ENCODE results near the gene UBE2M.

Gene UBE2M

DNA sequence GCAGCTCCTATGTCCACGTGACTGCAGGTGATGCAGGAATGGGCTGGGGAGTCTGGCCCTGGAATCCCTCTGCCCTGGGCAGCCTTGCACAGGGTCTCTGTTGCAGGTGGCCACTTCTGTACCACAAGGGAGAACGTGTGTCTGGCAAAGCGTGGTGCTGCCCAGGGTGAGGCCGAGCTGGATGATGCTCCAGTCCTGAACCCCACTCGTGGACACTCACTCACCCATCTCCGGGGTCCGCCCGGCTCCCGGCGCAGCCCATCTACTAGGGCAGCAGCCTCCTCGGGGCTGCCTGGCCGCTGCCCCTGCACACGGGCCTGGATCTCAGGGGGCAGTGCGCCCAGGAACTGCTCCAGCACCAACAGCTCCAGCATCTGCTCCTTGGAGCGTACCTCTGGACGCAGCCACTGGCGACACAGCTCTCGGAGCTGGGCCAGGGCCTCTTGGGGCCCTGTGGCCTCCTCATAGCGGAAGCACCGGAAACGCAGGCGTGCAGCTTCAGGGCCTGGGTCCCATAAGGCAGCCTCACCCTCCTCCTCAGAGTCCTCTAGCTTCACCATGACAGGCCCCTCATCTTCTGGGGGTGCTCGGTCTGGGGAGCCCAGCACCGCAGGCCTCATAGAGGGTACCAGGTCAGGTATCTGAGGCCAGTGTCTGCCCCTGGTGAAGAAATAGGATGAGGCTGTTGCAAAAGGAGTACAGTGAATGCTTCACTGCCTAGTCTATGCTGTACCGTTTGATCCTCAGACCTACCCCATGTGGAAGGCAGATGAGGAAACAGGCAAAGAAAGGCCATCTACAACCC, 12.6 kb upstream of the UBE2M start:
- DNase-seq (ENCODE audit: low read depth): no peak

DNA sequence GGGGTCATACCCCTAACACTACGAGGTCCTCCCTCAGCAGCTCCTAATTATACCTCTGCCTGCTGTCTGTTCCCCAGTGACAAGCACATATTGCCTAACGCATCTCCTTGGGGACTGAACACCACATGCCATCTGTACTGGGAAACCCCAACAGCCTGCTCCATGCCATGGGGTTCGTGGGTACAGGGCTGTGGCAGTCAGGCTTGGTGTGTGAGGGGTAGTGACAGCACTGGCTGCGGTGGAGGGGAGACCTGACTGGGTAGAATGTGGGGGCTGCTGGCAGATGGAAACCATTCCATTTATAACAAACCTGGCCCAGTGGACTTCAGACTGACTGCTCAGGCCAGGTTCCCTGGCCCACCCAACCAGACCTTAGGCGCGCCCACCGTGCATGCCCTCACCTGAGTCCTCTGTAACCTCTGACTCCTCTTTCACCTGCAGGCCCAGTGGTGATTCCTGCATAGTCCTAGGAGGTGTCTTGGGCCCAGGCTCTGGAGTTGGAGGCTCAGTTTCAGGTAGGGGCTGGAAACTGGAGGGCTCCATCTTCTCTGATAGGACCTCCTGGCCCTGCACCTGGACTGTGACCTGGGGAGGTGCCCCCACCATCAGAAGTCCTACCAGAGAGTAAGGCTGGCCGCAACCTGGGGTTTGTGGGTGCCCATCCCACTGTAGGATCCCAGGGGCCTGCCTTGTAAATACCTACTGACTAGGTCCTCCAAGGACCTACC, 11.7 kb upstream of the UBE2M start:
- no peak for DNase-seq (ENCODE audit: low read depth)

DNA sequence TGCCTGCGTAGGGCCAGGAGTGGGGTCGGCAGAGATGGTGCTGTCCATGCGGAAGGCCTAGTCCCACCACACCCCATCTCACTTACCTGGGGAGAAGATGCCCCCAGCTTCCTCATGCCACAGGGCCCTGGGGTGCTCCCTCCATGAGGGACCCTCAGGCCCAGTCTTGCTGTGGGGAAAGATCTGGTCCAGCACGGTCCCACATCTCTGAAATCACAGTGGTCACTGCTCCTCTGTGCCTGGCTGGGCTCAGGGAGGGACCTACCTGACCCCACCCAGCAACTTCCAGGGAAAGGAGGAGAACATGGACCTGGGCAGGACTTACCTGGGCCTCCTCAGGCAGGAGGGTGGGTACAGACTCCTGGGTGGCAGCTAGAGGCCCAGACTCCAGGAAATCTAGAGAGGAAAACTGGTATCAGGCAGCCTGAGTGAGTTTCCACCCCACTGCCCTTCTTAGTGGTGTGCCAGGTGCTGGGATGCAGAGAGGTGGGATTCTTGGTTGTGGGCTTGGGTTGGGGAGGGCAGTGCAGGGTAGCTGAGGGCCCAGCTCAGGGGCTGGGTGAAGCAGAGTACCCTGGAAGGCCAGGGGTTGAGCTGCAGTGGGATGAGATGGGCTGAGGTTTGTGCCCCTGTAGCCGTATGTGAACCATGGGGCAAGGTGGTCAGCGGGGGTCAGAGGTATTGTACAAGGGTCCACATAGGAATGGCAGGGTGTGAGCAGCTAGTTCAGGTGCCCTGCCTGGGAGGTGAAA, 11.0 kb upstream of the UBE2M start:
- no peak for DNase-seq (ENCODE audit: low read depth)

DNA sequence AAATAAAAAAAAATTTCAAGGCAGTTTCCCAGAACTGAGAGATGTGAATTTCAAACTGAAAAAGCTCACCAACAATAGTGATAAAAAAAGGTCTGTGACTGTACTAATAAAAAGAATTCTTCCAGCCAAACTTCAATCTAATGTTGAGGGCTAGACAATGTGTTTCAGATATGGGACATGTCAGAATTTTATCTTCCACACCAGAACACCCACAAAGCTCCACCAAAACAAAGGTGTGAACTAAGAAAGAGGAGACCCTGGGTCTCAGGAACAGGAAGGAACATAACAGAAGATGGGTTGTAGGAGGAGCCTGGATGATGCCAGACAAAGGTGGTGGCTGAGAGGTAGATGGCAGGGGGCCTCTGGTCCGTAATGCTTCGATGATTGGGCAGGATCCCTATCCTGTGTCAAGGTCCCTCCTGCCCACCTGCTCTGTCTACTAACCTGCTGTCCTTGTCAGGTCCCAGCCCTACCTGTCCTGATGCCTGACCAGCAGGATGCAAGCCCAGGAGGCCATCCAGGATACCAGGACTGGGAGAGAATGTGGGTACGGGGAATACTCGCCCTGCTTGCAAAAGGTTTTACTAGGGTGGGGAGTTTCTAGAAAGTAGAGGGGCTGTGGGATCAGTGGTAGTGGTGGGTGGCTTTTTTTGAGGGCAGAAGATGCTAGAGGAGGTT, 10.2 kb upstream of the UBE2M start:
- DNase-seq (ENCODE audit: low read depth): no peak

DNA sequence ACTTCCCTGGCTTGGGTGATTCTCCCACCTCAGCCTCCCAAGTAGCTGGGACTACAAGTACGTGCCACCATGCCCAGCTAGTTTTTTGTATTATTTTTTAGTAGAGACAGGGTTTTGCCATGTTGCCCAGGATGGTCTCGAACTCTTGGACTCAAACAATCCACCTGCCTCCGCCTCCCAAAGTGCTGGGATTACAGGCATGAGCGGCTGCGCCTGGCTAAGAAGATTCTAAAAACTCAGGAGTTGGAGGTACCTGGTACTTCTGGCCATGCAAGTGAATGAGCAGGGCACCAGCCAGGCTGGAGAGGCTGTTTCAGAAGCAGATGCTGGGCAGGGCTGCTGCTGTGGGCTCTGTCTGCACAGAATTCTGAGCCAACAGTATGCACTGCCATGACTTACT, 8.6 kb upstream of the UBE2M start:
- no peak for DNase-seq (ENCODE audit: low read depth)

DNA sequence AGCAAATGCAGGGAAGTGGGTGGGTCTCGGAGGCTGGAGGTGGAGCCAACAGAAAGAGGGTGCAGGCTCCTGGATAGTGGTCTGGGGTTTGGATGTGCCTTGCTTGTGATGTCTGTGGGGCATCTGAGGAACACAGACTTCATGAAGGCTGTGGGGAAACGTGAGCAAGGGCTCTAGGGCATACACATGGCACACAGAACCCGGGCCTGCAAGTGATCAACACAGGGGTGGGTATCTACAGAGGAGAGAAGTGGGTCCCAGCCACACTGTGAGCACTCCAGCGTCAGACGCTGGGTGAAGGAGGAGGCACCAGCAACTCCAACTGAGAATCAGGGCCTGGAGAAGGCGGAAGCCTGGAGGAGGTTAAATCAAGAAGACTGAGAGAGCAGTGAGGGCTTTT, 5.4 kb upstream of the UBE2M start:
- no peak for DNase-seq (ENCODE audit: low read depth)

DNA sequence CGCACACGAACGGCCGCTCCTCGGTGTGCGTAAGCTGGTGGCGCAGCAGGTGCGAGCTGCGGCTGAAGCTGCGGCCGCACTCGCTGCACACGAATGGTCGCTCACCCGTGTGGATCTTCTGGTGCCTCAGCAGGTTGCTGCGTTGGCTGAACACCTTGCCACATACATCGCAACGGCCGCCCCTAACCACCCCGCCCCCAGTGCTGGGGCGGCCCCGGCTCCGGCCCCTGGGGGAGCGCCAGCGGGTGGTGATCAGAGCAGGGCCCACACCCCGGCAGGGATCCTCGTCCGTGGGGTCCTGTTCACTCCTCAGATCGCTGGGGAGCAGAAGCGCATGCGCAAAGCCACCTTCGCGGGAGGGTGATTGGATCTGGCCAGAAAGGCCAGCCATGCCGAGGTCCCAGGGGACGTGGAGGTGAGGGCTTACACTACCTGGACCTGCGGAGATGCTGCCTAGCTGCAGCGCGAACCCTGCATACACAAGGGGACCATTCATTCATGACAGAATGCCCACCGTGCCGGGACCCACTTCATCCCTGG, 4.7 kb upstream of the UBE2M start:
- DNase-seq (ENCODE audit: low read depth): no peak

DNA sequence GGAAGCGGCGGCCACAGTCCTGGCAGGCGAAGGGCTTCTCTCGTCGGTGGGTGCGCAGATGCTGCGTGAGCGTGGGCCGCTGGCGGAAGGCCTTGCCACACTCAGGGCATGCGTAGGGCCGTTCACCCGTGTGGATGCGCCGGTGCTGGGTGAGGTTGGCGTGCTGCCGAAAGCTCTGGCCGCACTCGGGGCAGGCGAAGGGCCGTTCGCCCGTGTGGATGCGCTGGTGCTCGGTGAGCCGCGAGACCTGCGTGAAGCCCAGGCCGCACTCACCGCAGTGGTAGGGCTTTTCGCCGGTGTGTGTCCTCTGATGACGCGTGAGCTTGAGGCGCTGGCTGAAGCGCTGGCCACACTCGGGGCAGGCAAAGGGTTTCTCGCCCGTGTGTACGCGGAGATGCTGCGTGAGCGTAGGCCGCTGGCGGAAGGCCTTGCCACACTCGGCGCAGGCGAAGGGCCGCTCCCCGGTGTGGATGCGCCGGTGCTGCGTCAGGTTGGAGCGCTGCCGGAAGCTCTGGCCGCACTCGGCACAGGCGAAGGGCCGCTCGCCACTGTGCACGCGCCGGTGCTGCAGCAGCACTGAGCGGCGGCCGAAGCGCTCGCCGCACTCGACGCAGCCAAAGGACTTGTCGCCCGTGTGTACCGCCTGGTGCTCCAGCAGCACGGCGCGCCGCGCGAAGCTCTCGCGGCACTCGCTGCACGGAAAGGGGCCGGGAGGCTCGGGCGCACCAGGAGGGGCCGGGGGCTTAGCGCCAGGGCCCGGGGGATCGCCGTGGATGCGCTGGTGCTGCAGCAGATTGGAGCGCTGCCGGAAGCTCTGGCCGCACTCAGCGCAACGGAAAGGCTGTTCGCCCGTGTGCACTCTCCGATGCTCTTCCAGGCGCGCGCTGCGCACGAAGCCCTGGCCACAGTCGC, 4.0 kb upstream of the UBE2M start:
- no peak for DNase-seq (ENCODE audit: low read depth)

DNA sequence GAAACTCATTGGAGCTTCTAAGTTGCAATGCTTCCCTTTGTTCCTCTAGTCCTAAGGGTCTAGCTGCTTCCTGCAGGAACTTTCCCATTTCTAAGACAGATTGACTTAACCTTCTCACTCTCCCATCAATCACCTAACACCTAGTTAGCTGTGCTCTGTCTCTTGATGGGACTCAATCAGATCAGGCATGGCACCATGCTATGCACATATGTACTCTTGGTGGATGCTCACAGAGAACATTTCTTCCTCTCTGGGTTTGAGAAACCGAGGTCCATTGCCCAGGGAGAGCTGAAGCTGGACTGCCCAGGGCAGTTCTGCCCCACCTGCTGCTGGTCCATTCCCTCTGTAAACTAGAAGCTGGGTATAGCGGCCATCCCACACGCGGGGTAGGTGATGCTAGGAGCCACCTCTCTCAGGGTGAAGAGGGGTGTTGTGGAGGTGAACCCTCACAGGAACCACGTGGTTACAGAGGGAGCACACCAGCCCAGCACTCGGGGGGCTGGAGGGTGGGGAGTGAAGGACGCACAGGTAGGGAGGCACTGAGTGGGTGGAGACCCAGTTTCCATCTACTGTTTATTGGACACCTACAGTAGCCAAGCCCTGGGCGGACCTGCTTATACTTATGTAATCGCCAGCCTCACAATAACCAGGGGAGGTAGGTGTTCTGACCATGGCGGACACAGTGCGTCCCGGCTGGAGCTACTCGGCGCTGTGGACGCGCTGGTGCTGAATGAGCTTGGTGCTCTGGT, 3.1 kb upstream of the UBE2M start:
- no peak for DNase-seq (ENCODE audit: low read depth)

DNA sequence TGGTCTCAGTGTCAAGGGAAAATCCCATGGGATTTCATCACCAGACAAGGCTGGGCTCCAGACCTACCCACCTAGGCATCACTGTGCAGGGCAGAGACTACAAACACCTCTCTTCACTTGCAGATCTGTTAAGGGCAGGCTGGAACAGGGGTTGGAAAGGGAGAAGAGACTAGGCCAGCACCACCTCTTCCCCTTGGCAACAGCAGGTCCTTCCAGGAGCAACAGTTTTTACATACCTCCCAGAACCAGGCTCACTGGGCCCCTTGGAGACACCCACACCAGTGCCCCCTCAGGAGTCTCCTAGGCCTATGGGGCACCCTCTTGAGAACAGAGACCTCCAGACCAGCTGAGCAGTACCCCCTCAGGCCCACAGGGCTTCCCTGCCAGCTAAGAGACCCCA, 2.5 kb upstream of the UBE2M start:
- DNase-seq (ENCODE audit: low read depth): no peak

DNA sequence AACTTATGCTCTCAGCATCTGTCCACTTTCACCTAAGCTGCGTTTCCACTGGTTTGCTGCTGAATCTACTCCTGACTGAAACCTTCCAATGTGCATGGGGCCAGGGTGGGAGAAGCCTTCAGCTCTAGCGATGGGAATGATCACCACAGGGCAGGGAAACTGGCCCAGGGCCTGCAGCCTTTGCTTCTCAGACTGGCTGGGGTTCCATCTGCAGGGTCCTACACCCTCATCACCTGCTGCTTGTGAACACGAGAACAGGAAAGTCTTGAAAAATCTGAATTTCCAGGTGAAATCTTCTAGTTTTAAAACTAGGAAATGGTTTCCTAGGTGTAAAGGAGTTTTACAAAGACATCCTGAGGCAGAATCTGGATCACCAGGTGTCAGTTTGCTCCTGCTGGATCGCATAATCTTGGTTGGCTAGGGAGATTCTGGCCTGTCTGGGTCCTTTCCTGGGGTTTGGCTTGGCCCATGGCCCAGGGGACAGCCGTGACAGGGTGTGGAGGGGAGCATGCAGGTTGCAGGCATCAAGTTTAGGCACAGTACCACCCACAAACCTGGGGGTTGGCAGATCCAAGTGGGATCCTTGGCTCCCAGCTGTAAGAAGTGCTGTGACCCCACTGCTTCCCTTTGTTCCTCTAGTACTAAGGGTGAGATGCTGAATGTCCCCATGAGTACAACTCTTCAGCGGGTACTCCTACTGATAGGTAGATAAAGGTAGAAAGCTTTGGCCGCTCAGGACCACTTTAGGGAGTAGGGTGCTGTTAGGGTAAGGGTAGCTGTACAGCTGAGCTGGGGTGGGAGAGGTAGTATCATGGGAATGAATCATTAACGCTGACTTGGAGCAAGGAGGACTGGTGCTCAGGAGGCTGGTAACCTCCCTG, 1.8 kb upstream of the UBE2M start:
- no peak for DNase-seq (ENCODE audit: low read depth)

DNA sequence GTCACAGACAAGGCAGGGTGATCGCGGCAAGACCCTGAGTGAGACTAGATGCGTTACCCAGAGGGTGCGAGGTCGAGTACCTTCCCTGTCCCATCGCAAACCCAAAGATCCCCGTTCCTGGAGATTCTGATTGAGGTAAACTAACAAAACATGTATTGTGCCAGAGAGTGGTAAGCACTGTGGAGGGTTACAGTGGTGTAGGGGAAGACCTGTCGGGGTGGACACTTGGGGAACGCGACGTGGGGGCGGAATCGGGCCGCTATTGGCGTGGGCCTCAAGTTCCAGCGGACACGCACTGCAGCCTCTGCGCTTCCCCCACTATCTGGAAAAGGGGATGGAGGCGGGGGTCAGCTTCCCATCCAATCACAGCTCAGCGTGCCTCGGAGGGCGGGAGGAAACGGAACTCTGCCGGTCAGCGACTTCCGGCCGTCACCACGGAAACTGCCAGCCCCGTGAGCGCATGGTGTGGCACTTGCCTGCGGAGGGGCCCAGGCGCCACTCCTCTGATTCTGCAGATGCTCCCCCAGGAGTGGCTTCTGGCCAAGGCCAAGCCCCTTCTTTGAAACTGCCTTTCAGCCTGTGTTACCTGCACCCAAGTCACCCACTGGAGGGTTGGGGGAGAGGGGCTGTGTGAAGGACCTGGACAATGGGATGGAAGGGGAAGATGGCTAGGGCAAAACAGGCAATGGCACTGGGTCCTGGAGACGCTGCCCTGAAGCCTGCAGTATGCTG, 1.0 kb upstream of the UBE2M start:
- peak; percentile 51 for DNase-seq (ENCODE audit: low read depth)

DNA sequence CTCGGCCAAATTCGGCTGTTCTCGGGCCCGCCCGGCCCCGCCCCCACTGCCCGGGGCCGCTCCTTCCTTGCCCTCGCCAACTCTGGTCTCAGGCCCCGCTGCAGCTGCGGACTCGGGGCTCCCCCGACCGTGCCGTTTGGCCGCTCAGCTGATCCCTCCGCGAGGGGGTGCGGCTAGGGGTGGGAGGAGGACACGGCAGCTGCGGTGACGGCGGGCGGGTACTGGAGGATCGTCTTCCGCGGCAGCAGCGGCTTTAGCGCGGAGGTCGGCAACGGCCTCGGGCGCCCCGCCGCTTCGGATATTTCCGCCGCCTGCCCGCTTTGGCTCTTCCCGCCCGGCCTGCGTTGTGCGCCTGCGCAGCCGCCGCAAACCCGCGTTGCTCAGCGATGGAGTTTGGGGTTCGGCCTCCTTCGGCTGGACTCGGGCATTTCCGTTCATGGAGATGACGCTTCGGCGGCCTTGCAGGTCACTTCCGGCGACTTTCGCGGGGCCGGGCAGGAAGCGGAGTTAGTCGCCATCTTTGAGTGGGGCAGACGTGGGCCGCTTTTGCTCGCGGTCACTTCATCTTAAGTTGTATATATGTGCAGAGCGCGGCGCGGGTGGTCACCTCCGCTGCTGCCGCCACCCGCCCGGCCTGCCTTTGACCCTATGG, 338 bp upstream of the UBE2M start:
- DNase-seq (ENCODE audit: low read depth): peak; percentile 99

DNA sequence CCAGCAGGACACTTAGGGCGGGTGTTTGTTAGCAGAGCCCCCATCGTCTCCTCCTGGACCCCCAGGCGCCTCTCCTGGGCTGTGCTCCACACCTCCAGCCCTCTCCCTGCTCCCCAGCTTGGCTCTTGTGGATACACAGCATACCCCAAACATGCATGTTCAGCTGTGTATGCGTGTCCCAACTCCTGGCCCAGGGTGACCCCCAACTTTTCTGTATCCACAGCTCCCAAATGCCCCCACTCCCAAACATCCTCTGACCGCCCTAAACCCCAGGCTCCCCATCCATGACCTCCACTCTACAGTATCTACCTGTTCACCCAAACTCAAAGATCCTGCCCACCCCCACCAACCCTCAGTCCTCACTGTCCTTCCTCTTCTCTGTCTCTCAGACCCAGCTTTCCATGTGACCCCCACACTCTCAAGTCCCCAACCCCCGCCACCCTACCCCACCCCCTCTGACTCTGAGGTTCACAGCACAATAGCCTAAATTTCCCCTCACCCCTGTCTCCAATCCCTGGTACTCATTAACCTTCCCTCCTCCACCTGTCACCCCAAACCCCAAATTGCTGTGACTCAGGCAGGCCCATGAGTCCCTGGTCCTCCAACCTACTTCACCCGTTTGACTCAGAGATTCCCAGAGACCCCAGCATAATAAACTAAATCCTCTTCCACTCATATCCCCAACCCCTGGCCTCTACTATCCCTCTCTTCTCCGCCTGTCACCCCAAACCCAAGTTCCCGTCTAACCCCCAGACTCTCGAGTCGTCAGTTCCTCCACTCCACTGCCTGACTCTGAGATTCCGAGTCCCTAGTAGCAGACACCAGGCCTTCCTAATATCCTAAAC, 968 bp downstream of the UBE2M start:
- no peak for DNase-seq (ENCODE audit: low read depth)

DNA sequence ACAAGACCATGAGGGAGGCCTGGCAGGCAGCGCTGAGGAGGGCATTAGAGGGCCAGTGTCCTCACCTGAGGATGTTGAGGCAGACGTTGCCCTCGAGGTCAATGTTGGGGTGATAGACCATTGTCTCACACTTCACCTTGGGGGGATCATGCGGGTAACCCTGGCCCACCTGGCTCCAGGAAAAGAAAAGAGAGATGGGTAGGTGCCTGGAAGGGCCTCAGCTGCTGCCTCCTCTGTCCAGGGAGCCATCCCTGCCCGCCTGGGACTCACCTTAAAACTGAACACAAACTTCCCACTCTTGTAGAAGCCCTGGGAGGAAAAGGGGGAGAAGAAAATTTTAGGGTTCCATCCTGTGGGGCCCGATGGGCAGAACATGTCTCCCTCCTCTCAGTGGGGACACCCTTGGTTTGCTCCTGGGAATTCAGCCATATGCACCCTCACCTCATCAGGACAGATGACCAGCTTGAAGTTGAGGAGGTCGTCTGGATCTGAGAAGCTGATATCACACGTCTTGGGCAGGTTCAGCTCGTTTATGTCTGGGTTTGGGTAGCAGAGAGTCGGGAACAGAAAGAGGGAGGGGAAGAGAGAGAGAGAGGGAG, 1.7 kb downstream of the UBE2M start:
- no peak for DNase-seq (ENCODE audit: low read depth)

DNA sequence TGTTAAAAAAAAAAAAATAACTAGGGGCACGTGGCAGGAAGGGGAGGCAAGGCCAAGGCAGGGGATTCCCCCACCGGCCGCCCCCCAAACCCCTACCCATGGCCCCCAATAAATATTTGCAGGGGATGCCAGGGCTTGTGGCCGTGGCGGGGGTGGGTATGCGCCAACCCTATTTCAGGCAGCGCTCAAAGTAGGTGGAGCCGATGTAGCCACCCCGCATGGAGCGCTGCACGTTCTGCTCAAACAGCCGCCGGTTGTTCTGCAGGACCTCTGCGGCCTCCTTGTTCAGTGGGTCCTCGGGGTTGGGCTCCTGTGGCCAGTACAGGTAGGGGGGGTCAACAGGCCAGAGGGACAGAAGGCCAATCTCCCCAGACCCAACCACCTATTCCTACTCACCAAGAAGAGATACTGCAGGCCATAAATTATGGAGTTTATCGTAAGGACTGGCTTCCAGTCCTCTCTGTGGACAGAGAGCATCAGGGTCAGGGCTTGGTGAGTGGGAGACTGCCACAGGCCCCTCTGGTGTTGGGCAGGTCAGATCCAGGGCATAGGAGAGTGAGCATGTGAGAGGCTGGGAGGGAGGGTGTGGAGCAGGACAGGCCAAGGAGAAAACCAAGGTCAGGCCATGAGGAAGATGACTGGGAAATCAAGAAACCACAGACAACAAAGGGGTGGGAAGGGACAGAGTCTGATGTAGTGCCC, 2.3 kb downstream of the UBE2M start:
- DNase-seq (ENCODE audit: low read depth): no peak

Data from stimulated activated CD8-positive, alpha-beta memory T cell treated with anti-CD3 and anti-CD28 coated beads, Interleukin-12 subunit alpha, Interleukin-12 subunit beta, amount 100 ng/mL, for 1 hour (primary cell).